ENCODE data around the gene PKIB. TPM values are rescaled to one million over a fixed set of nuclear protein-coding genes. Genes with fewer than 3 reads are reported as not detected.

Gene PKIB
- total RNA-seq, 1 donor from 2014 or later = 1.9 TPM

Other genes with a start within 250 kb of the PKIB start
- gene HSF2, start 210.8 kb upstream of the PKIB start, total RNA-seq = 10.3 and 20.4 TPM in 2 replicates
- 126 and 138 TPM in 2 replicates for gene SERINC1, start 138.6 kb upstream of the PKIB start, total RNA-seq
- not detected in 2 replicates for gene FABP7, start 169.3 kb downstream of the PKIB start, total RNA-seq
- gene SMPDL3A, start 178.9 kb downstream of the PKIB start, total RNA-seq = 7.5 and 13.0 TPM in 2 replicates

Data from glomerular endothelial cell (primary cell).